GM23248 (cell line): ENCODE measurements around the gene PRDM16.

Experiments used
- EZH2 ChIP-seq: fragments of 200-600 bp; sonication (generic); IDR thresholded peaks from 2 replicates; pipeline ENCODE4 v1.6.1; 2018; ENCODE audit warnings: antibody characterized with exemption, mild to moderate bottlenecking; ENCODE audit not compliant: insufficient read depth, poor library complexity, severe bottlenecking
- EZH2phosphoT487 ChIP-seq: fragments of 200-600 bp; sonication (generic); IDR thresholded peaks from 2 replicates; pipeline ENCODE4 v1.6.1; 2018; ENCODE audit warnings: antibody characterized with exemption, moderate library complexity, mild to moderate bottlenecking, low read depth; ENCODE audit not compliant: insufficient read depth

DNA sequence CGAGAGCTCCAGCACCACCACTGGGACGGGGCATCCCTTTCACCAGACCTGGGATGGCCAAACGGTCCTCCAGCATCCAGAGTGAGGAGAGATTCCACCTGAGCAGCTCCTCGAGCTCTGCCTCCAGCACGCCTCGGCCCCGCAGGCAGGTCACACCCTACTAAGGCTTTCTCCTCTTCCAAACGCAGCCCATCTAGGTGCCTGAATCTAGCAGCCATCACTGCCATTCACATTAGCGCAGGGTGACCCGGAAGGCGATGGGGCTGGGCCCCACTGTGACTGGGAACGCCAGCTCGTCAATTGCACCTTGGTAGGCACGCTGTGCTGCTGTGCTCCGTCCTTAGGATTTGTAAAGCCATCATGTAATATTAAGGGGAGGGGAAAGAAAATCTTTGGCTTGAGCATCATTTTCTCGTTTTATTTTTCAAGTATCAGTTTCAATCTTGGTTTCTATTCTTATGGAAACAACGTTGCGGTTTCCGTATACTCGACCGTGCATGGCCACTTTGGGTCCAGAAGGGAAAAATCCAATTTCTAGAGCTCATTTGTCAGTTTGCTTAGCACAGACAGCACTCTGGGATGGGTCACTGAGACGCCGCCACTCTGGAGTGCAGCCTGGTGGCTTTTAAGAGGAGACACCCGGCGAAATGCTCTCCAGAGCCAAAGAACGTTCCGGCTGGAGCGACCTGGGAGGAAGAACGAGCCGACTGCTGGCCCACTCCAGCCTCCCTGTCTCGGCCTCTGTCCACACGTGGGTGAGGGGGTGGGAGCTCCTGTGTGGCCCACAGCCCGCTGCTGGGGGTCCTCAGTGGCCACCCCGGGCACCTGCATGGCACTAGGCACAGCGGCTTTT is 173.6 kb downstream of the PRDM16 start:
- TF ChIP-seq EZH2 (no peak), EZH2phosphoT487 (no peak)
